Mesodermal cell (in vitro differentiated cells): ENCODE results near the gene KMT2E.
A peak's percentile ranks its signal among the peaks of the same experiment; 100 is the strongest.

Source experiments
- H3K27ac ChIP-seq: 2 replicates; pipeline ENCODE4 v1.7.0; 2013; ENCODE audit warnings: mild to moderate bottlenecking, low read depth, low read length, moderate library complexity; ENCODE audit not compliant: severe bottlenecking
- H3K36me3 ChIP-seq: 2 replicates; pipeline ENCODE4 v1.7.1; 2013; ENCODE audit warnings: mild to moderate bottlenecking, low read length, moderate library complexity; ENCODE audit not compliant: control insufficient read depth, insufficient read depth
- H3K4me1 ChIP-seq: one replicate; pipeline ENCODE4 v1.7.1; 2013; ENCODE audit warnings: mild to moderate bottlenecking, low read length; ENCODE audit not compliant: insufficient read depth, control insufficient read depth, poor library complexity, severe bottlenecking
- H3K4me3 ChIP-seq: 2 replicates; pipeline ENCODE4 v1.7.0; 2013; ENCODE audit warnings: low read length, control low read depth, mild to moderate bottlenecking; ENCODE audit not compliant: insufficient read depth, poor library complexity, severe bottlenecking; ENCODE audit errors: extremely low read depth
- H3K9me3 ChIP-seq: 2 replicates; pipeline ENCODE4 v1.7.1; 2013; ENCODE audit warnings: mild to moderate bottlenecking, low read length, moderate library complexity; ENCODE audit not compliant: control insufficient read depth
- WGBS, 2 experiments: methylation state at CpG; one replicate each; pipeline ENCODE4 v1.1.5; 2013; ENCODE audit warnings: missing lambda C conversion rate in 2 of 2; ENCODE audit not compliant: insufficient coverage in 2 of 2; 5-methylcytosine and 5-hydroxymethylcytosine counted together

KMT2E gene

DNA sequence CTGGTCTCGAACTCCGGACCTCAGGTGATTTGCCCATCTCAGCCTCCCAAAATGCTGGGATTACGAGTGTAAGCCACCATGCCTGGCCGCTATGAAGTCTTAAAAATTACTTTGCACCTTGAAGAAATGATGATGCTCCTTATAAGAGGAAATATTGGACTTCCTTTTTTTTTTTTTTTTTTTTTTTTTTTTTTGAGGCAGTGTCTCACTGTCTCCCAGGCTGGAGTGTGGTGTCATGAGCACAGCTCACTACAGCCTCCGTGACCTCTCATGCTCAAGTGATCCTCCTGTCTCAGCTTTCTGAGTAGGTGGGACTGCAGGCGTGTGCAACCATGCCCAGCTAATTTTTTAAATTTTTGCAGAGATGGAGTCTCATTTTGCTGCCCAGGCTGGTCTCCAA, 65.3 kb downstream of the KMT2E start:
- Histone ChIP-seq H3K4me1 (no peaks in the 10 kb centered on the region), H3K4me3 (no peak overlapping the region), H3K27ac (no peak overlapping the region), H3K36me3 (peaks cover 87% of the 10 kb centered on the region), H3K9me3 (no peaks in the 10 kb centered on the region)
- WGBS, 2 experiments, result 92 to 98% methylated on average over 4 of the region's 6 CpGs

DNA sequence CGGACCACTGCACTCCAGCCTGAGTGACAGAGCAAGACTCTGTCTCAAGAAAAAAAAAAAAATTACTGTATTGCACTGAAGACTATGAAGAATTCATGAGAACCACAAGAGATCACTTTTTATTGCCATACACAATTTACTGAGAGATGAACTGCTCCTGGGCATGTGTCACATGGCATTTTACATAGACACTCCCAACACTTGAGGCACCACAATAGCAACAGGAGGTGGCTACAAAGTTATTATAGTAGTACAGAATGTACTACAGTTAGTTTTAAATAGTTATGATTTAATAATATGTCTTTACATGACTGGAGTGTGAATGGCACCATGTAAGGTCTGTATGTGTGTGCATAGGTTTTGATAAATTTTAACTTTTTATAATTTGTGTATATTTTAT, 70.6 kb downstream of the KMT2E start:
- Histone ChIP-seq H3K9me3 (no peaks in the 10 kb centered on the region), H3K4me3 (no peak overlapping the region), H3K36me3 (peaks cover 74% of the 10 kb centered on the region), H3K27ac (no peak overlapping the region), H3K4me1 (no peaks in the 10 kb centered on the region)
- WGBS, 2 experiments, result no CpG with 5 or more reads among the region's 1 CpG

DNA sequence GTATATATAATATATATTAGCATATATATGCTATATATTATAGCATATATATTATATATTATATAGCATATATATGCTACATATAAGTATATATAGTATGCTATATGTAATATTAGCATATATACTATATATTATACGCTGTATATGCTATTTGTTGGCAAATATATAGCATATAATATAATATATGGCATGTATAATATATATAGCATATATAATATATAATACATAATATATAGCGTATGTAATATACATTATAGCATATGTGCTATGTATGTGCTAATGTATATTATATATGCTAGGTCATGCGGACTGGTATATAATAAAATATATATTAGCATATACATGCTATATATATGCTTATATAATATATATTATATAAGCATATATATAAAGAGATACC, 72.8 kb downstream of the KMT2E start:
- H3K27ac ChIP-seq, result no peak overlapping the region
- no peak overlapping the region for H3K4me3 ChIP-seq
- H3K9me3 ChIP-seq, result no peaks in the 10 kb centered on the region
- H3K4me1 ChIP-seq, result no peaks in the 10 kb centered on the region
- peaks cover 68% of the 10 kb centered on the region for H3K36me3 ChIP-seq
- no CpG with 5 or more reads among the region's 3 CpGs for WGBS, 2 experiments

DNA sequence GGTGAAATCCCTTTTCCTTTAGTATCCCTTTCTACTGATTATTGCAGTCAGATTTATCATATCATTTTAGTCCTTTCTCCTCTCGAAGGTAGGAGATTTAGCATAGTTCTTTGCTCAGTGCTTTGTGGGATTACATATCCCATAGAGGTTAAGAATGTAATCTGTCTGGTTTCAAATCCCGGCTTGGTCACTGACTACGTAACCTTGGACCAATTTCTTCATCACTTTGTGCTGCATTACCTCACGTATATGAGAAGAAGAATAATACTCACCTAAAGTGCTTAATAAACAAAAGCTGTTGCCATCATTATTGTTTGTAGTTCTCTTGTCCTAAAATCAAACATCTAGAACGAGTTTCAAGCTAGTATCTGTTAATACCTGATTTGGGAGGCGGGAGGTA, 74.0 kb downstream of the KMT2E start:
- peaks cover 67% of the 10 kb centered on the region for H3K36me3 ChIP-seq
- H3K27ac ChIP-seq, result no peak overlapping the region
- H3K4me1 ChIP-seq, result no peaks in the 10 kb centered on the region
- H3K9me3 ChIP-seq, result no peaks in the 10 kb centered on the region
- no peak overlapping the region for H3K4me3 ChIP-seq
- 50 to 83% methylated on average over 1 to 2 of the region's 6 CpGs for WGBS, 2 experiments

DNA sequence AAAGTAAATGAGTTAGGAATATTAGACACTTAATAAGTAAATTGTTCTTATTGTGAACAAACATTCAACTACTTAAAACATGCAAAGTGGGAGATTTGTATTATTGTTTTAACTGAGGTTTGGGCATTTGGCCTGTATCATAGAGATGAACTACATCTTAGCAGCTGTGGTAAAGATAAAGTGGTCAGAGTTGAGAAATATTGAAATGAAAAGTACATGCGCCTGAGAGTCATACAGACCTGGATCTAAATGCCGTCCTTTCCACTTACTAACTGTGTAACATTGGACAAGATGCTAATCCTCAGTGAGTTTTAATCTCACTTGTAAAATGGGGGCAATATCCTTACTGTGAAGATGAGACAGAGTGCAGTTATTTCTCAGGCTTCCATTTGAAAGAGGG, 74.5 kb downstream of the KMT2E start:
- 100% methylated on average over 1 of the region's 2 CpGs for WGBS, 2 experiments
- H3K36me3 ChIP-seq, result peaks cover 67% of the 10 kb centered on the region
- H3K9me3 ChIP-seq, result no peaks in the 10 kb centered on the region
- H3K4me3 ChIP-seq, result no peak overlapping the region
- no peak overlapping the region for H3K27ac ChIP-seq
- H3K4me1 ChIP-seq, result no peaks in the 10 kb centered on the region

DNA sequence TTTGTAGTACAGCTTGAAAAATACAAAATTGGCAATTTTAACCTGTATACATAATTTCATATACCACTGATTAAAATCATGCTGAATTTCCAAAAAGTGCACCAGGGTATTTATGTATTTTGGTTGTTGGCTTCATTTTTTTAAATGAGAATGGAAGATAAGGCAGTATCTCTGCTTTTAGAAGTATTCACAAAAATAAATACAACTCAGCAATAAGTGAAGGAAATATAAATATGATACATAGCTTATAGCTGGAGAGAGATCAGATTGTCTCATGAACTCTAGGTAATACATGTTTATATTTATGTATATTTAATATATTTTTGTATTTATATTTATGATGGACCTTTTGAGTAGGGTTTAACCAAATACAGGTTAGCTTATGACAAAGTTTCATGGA, 81.0 kb downstream of the KMT2E start:
- no peak overlapping the region for H3K4me3 ChIP-seq
- H3K36me3 ChIP-seq, result peaks cover 64% of the 10 kb centered on the region
- H3K27ac ChIP-seq, result no peak overlapping the region
- no peaks in the 10 kb centered on the region for H3K9me3 ChIP-seq
- no peaks in the 10 kb centered on the region for H3K4me1 ChIP-seq

DNA sequence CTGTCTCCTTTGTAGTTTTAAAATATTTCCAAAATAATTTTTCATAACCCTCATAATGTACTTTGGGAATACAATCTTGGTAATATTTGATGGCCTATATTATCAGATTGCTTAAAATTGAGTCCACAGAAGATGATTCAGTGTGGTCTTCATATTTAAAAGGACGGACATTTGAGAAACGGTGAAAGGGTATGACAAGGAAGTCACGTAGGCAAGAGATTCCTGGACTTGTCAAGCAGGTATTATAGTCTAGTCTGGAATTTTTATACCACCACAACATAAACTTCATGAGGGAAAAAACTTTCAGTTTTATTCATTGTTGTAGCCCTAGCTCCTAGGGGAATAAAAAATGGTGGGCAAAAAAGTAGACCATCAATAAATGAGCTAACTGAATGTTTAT, 82.3 kb downstream of the KMT2E start:
- no peak overlapping the region for H3K4me3 ChIP-seq
- no CpG with 5 or more reads among the region's 3 CpGs for WGBS, 2 experiments
- peaks cover 66% of the 10 kb centered on the region for H3K36me3 ChIP-seq
- H3K27ac ChIP-seq, result no peak overlapping the region
- no peaks in the 10 kb centered on the region for H3K9me3 ChIP-seq
- no peaks in the 10 kb centered on the region for H3K4me1 ChIP-seq

DNA sequence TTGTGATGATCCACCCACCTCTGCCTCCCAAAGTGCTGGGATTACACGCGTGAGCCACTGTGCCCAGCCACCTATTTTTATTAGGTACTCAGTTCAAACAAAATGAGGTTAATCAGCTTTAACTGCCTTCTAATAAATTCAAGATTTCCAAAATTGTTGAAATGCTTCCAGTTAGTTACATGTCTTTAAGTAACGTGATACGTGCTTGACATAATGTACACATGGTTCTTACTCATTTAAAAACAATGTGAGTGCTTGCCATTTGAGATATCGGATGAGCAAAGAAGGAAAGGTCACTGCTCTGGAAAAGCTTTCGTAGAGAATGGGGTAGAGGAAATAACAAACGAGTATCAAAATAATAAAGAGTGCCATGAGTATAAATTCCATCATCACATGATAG, 83.6 kb downstream of the KMT2E start:
- Histone ChIP-seq H3K4me1 (no peaks in the 10 kb centered on the region), H3K36me3 (peaks cover 65% of the 10 kb centered on the region), H3K9me3 (no peaks in the 10 kb centered on the region), H3K27ac (no peak overlapping the region), H3K4me3 (no peak overlapping the region)
- WGBS, 2 experiments, result 100% methylated on average over 2 of the region's 7 CpGs

DNA sequence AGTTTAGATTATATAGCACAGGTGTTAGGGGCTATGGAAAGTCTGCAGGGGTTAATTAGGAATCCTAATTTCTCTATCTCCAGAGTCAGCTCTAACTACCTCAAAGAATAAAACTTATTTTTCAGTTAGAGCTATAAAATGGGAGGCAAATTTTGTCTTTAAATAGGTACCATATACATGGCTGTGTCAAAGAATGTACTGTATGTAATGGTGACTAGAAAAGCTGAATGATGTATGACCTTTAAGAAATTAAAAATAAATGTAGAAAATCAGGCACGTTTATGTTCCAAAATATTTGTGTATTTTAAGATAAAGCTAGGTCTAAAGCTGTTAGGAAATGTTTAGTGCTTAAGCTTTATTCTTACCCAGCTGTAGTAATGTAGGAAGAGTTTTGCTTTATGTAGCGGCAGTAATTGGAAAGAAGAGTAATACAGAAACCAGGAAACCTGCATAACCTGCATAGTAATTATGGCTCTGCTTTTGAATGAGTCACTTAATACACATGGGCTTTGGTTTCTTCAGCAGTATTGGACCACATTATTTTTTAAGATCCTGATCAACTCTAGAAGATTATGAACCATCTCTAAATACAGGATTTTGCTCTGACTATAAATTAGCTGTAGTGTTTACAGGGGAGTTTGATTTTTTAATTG, 85.0 kb downstream of the KMT2E start:
- Histone ChIP-seq H3K27ac (no peak overlapping the region), H3K4me1 (no peaks in the 10 kb centered on the region), H3K36me3 (peaks cover 68% of the 10 kb centered on the region), H3K9me3 (no peaks in the 10 kb centered on the region), H3K4me3 (no peak overlapping the region)
- 100% methylated on average over 1 of the region's 2 CpGs for WGBS, 2 experiments

DNA sequence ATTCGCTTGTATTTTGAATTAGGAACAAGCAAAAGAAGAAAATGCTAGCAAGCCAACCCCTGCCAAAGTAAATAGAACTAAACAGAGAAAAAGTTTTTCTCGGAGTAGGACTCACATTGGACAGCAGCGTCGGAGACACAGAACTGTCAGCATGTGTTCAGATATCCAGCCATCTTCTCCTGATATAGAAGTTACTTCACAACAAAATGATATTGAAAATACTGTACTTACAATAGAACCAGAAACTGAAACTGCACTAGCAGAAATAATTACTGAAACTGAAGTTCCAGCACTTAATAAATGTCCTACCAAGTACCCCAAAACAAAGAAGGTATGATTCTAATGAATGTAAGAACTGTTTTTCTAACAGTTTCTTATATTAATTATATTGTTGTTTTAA, 87.9 kb downstream of the KMT2E start:
- peaks cover 69% of the 10 kb centered on the region for H3K36me3 ChIP-seq
- WGBS, 2 experiments, result 100% methylated on average over 3 of the region's 4 CpGs; no CpG with 5 or more reads in 1 of the 2 experiments

DNA sequence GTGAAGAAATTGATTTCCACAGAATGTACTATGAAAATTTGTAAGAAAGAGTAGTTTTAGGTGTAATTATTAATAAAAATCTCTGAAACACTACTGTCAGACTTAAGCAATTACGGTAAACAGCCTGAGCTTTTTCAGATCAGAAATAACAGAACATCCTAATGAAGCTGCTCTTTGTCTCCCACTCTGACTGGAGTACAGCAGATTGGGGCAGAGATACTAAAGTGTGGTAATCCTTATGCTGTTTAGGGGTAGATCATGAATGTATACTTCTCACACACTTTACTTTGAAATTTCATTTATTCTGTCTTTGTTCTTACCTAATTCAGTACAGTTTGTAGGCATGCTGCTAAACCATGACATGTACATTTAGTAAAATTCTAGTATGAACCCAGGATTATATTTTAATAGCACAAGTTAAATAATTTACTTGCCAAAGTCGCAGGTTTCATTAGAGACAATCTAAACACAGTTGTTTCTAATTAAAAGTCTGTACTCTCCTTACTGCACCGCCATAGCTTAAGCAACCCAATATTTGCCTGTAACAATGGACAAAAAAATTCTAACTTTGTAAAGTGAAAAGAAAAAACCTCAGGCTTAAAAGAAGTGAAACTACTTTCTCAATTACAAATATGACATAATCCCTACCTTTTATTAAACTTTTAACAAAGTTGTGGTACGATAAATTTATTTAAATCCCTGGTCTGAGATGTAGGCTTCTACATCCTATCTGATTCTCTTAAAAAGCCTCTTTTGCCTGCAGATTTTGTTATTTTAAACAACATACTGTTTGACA, 88.8 kb downstream of the KMT2E start:
- H3K4me1 ChIP-seq, result no peaks in the 10 kb centered on the region
- H3K36me3 ChIP-seq, result peaks cover 68% of the 10 kb centered on the region
- no peaks in the 10 kb centered on the region for H3K9me3 ChIP-seq
- WGBS, 2 experiments, result 80% methylated on average over 1 of the region's 4 CpGs; no CpG with 5 or more reads in 1 of the 2 experiments
- no peak overlapping the region for H3K4me3 ChIP-seq
- H3K27ac ChIP-seq, result peak overlapping the region; percentile 19

More for the DNA sequence above, 87.9 kb downstream of the KMT2E start:
- no peaks in the 10 kb centered on the region for H3K4me1 ChIP-seq
- H3K9me3 ChIP-seq, result no peaks in the 10 kb centered on the region
- no peak overlapping the region for H3K27ac ChIP-seq
- no peak overlapping the region for H3K4me3 ChIP-seq
